ENCODE data around the gene TFCP2L1. TPM values are rescaled to one million over a fixed set of nuclear protein-coding genes. Genes with fewer than 3 reads are reported as not detected.

The TFCP2L1 gene
- total and polyA plus RNA-seq, 2 donors (not counting 3 experiments of a cell fraction or from before 2014, with no cell fraction given) = not detected

GRCh38 chr2:121287956-121288355, 3.0 kb upstream of the TFCP2L1 start:
- POLR2A ChIA-PET = no interaction called here
- CTCF ChIA-PET = interaction anchor here (1.5 to 2.1 kb wide), 2 partner anchors 12 to 193 kb away, joined by 4 to 7 read pairs; no protein-coding TSS in a partner anchor
- FAIRE-seq (no peak), DNase-seq (ENCODE audit: low read depth, low spot score) (no peak)
- Histone ChIP-seq H3K4me1 (ENCODE audit: control insufficient read depth, extremely low read depth, insufficient read depth, low read length) (no peaks in the 10 kb centered on the region), H2AFZ (ENCODE audit: low read depth, low read length) (no peak overlapping the region), H3K27ac (ENCODE audit: insufficient read depth, low read depth, low read length) (no peak overlapping the region), H3K9ac (replicated peaks; ENCODE audit: extremely low read depth, insufficient read depth, low read length) (no peak overlapping the region), H4K20me1 (replicated peaks; ENCODE audit: control insufficient read depth, extremely low read depth, insufficient read depth, low read length) (no peaks in the 10 kb centered on the region), H3K4me2 (ENCODE audit: insufficient read depth, low read length) (no peak overlapping the region), H3K9me1 (replicated peaks; ENCODE audit: control insufficient read depth, extremely low read depth, insufficient read depth, low read length) (no peaks in the 10 kb centered on the region), H3K27me3 (ENCODE audit: control insufficient read depth in 2 of 2, insufficient read depth in 2 of 2, low read length in 2 of 2) (peaks cover 23 to 30% of the 10 kb centered on the region in 2 experiments), H3K36me3 (ENCODE audit: control insufficient read depth in 2 of 2, extremely low read depth in 1 of 2, insufficient read depth in 2 of 2, low read length in 2 of 2) (no peaks in the 10 kb centered on the region), H3K4me3 (replicated peaks in 1 of 3; ENCODE audit: insufficient read depth in 1 of 3, low read depth in 1 of 3, low read length in 3 of 3) (no peak overlapping the region), H3K9me3 (replicated peaks; ENCODE audit: control insufficient read depth, insufficient read depth, low read length) (no peaks in the 10 kb centered on the region), H3K79me2 (ENCODE audit: control insufficient read depth, insufficient read depth, low read length) (no peaks in the 10 kb centered on the region)
- dilution Hi-C loops (cut with MboI; ENCODE audit: extremely low pct_ligation_motif_present, low sequenced_read_pairs) (no loop called here), intact Hi-C loops (cut with micrococcal nuclease) (no loop called here)
- TF ChIP-seq POLR2A (IDR thresholded peaks at IDR 0.05; ENCODE audit: low read depth, low read length) (no peak), GATA2 (IDR thresholded peaks at IDR 0.05; ENCODE audit: insufficient read depth, insufficient read length, low read depth, low read length) (no peak)
- BruUV-seq (replicated peaks) = no TSS peak

- ChIA-PET POLR2A (no interaction called here), CTCF (interaction anchor here (1.1 to 2.1 kb wide), 3 partner anchors 10 to 192 kb away, joined by 4 to 7 read pairs (median 4); no protein-coding TSS in a partner anchor)
- H3K79me2 ChIP-seq (ENCODE audit: control insufficient read depth, insufficient read depth, low read length) = no peaks in the 10 kb centered on the region
- no peak for FAIRE-seq
- H2AFZ ChIP-seq (ENCODE audit: low read depth, low read length) = no peak overlapping the region
- H3K36me3 ChIP-seq (ENCODE audit: control insufficient read depth in 2 of 2, extremely low read depth in 1 of 2, insufficient read depth in 2 of 2, low read length in 2 of 2) = no peaks in the 10 kb centered on the region
- intact Hi-C loops (cut with micrococcal nuclease) (no loop called here), dilution Hi-C loops (cut with MboI; ENCODE audit: extremely low pct_ligation_motif_present, low sequenced_read_pairs) (no loop called here)
- H3K9ac ChIP-seq (replicated peaks; ENCODE audit: extremely low read depth, insufficient read depth, low read length) = no peak overlapping the region
- no peaks in the 10 kb centered on the region for H3K9me1 ChIP-seq (replicated peaks; ENCODE audit: control insufficient read depth, extremely low read depth, insufficient read depth, low read length)
- no peaks in the 10 kb centered on the region for H3K4me1 ChIP-seq (ENCODE audit: control insufficient read depth, extremely low read depth, insufficient read depth, low read length)
- no peak overlapping the region for H3K4me3 ChIP-seq (replicated peaks in 1 of 3; ENCODE audit: insufficient read depth in 1 of 3, low read depth in 1 of 3, low read length in 3 of 3)
- TF ChIP-seq EZH2 (IDR thresholded peaks at IDR 0.05; ENCODE audit: borderline replicate concordance, low read depth, low read length, severe bottlenecking) (no peak), GATA2 (IDR thresholded peaks at IDR 0.05; ENCODE audit: insufficient read depth, insufficient read length, low read depth, low read length) (no peak), MAX (IDR thresholded peaks at IDR 0.05; ENCODE audit: insufficient read depth, insufficient read length) (no peak), POLR2AphosphoS5 (IDR thresholded peaks at IDR 0.05; ENCODE audit: insufficient read depth, low read depth, low read length) (no peak), POLR2A (IDR thresholded peaks at IDR 0.05; ENCODE audit: low read depth, low read length) (no peak), FOS (IDR thresholded peaks at IDR 0.05; ENCODE audit: borderline replicate concordance, insufficient read depth, low read length) (no peak), CTCF (IDR thresholded peaks at IDR 0.05; ENCODE audit: extremely low read depth in 1 of 2, insufficient read depth in 1 of 2, low read depth in 1 of 2, low read length in 2 of 2) (no peak), JUN (IDR thresholded peaks at IDR 0.05; ENCODE audit: borderline replicate concordance, insufficient read depth, insufficient read length, low read depth) (no peak), MYC (IDR thresholded peaks at IDR 0.05; ENCODE audit: low read depth, low read length) (no peak)
- no peak overlapping the region for H3K27ac ChIP-seq (ENCODE audit: insufficient read depth, low read depth, low read length)
- H4K20me1 ChIP-seq (replicated peaks; ENCODE audit: control insufficient read depth, extremely low read depth, insufficient read depth, low read length) = no peaks in the 10 kb centered on the region
- H3K27me3 ChIP-seq (ENCODE audit: control insufficient read depth in 2 of 2, insufficient read depth in 2 of 2, low read length in 2 of 2) = peaks cover 29 to 33% of the 10 kb centered on the region in 2 experiments
- BruUV-seq (replicated peaks) = no TSS peak
- H3K4me2 ChIP-seq (ENCODE audit: insufficient read depth, low read length) = no peak overlapping the region
- DNase-seq (ENCODE audit: low read depth, low spot score) = no peak
- no peaks in the 10 kb centered on the region for H3K9me3 ChIP-seq (replicated peaks; ENCODE audit: control insufficient read depth, insufficient read depth, low read length)
Observed at GRCh38 chr2:121287146-121287798, 2.3 kb upstream of the TFCP2L1 start.

Data from endothelial cell of umbilical vein (primary cell).